Esophagus squamous epithelium (tissue), 5 donors: Measurements from ENCODE around the gene PTPA. TPM values are rescaled to one million over a fixed set of nuclear protein-coding genes. Genes with fewer than 3 reads are reported as not detected.

Source experiments
- DNase-seq: peaks from one replicate; lab custom pipeline; 2025; lab: John Stamatoyannopoulos, UW
- H3K27ac ChIP-seq, 4 donors: fragments of 200-600 bp; sonication (generic); one replicate each; pipeline ENCODE4 v1.5.1; 2016 to 2019; ENCODE audit warnings: mild to moderate bottlenecking in 1 of 4
- H3K27me3 ChIP-seq, 4 donors: fragments of 200-600 bp; sonication (generic); 1 replicate in 3 of 4; 2 replicates in 1 of 4; pipeline versions ENCODE4 v1.5.1 to v1.6.0; 2017 to 2021; ENCODE audit warnings: antibody characterized with exemption in 1 of 4
- H3K36me3 ChIP-seq, 3 donors: fragments of 200-600 bp; sonication (generic); one replicate each; pipeline ENCODE4 v1.5.1; 2016 to 2019
- H3K4me1 ChIP-seq, 3 donors: fragments of 200-600 bp; sonication (generic); one replicate each; pipeline ENCODE4 v1.5.1; 2017 to 2019
- H3K4me3 ChIP-seq, 4 donors: fragments of 200-600 bp; sonication (generic); 1 replicate in 3 of 4; 2 replicates in 1 of 4; pipeline ENCODE4 v1.5.1; 2016 to 2019; ENCODE audit warnings: mild to moderate bottlenecking in 2 of 4, moderate library complexity in 1 of 4
- H3K9me3 ChIP-seq, 3 donors: fragments of 200-600 bp; sonication (generic); one replicate each; pipeline ENCODE4 v1.5.1; 2016 to 2019
- CTCF ChIP-seq, 6 experiments: fragments of 450-650 bp in 4 of 6; fragments of 200-600 bp in 2 of 6; sonication (generic) in 2 of 6; IDR thresholded peaks; one replicate each; pipeline ENCODE4 v1.5.1; 2016 to 2019; ENCODE audit warnings: antibody characterized with exemption in 6 of 6, mild to moderate bottlenecking in 4 of 6, moderate library complexity in 4 of 6
- POLR2A ChIP-seq, 4 donors: fragments of 450-650 bp; IDR thresholded peaks; one replicate each; pipeline ENCODE4 v1.6.1; 2017; ENCODE audit warnings: antibody characterized with exemption in 4 of 4, mild to moderate bottlenecking in 4 of 4, moderate library complexity in 3 of 4
- WGBS, 2 donors: methylation state at CpG; one replicate each; pipeline ENCODE4 v1.1.5; 2018; 5-methylcytosine and 5-hydroxymethylcytosine counted together
- intact Hi-C: fragments of 100-400 bp; cut with DNase I; formaldehyde crosslinking; loops from one replicate; pipeline ENCODE4 v1.15.0; 2022
- total RNA-seq, 4 donors: library from RNA; depleted of rRNA; stranded (reverse); fragments of >200 nt; gene quantifications; one replicate each; pipeline ENCODE4 v1.1.0, GENCODE V29; 2016
- donor health status: DM: yes; HTN: yes; CAD: no.

Gene PTPA
- total RNA-seq, 4 donors from 2014 or later: 59.1 to 110 (median 80.6) TPM

- Histone ChIP-seq H3K4me3 (no peak overlapping the region), H3K36me3 (peaks cover 0 to 65% (median 6%) of the 10 kb centered on the region in 3 donors), H3K27ac (no peak overlapping the region), H3K27me3 (no peaks in the 10 kb centered on the region), H3K4me1 (peaks cover 10 to 21% (median 11%) of the 10 kb centered on the region in 3 donors), H3K9me3 (no peaks in the 10 kb centered on the region)
- intact Hi-C loops: no loop called here
- DNase-seq: no peak
- WGBS, 2 donors: 85 to 100% methylated on average over 3 to 4 of the region's 13 CpGs
- TF ChIP-seq CTCF (IDR thresholded peaks at IDR 0.05) (no peak), POLR2A (IDR thresholded peaks at IDR 0.05) (no peak)
These were observed 9.1 kb upstream of the PTPA start for GRCh38 chr9:129102095-129102525.

- intact Hi-C loops: no loop called here
- DNase-seq: no peak
- Histone ChIP-seq H3K4me3 (no peak overlapping the region), H3K27ac (peak overlapping the region in 3 of 4 donors; percentile 23 to 68 (median 65)), H3K4me1 (peaks cover 13 to 27% (median 14%) of the 10 kb centered on the region in 3 donors), H3K27me3 (no peaks in the 10 kb centered on the region), H3K9me3 (no peaks in the 10 kb centered on the region), H3K36me3 (peaks cover 0 to 65% (median 1%) of the 10 kb centered on the region in 3 donors)
- TF ChIP-seq CTCF (IDR thresholded peaks at IDR 0.05) (peak in 5 of 6 experiments; percentile 32 to 84 (median 58)), POLR2A (IDR thresholded peaks at IDR 0.05) (no peak)
- 12 to 60% methylated on average over 1 to 6 of the region's 14 CpGs for WGBS, 2 donors
These were observed 8.2 kb upstream of the PTPA start for GRCh38 chr9:129102791-129103594.

GRCh38 chr9:129103595-129103965 lies 7.6 kb upstream of the PTPA start:
- Histone ChIP-seq H3K9me3 (no peaks in the 10 kb centered on the region), H3K27ac (peak overlapping the region in 3 of 4 donors; percentile 23 to 68 (median 65)), H3K4me1 (peaks cover 17 to 33% (median 19%) of the 10 kb centered on the region in 3 donors), H3K27me3 (no peaks in the 10 kb centered on the region), H3K36me3 (peaks cover 0 to 59% (median 0%) of the 10 kb centered on the region in 3 donors), H3K4me3 (no peak overlapping the region)
- intact Hi-C loops: no loop called here
- 82 to 83% methylated on average over 2 of the region's 4 CpGs for WGBS, 2 donors
- TF ChIP-seq CTCF (IDR thresholded peaks at IDR 0.05) (no peak), POLR2A (IDR thresholded peaks at IDR 0.05) (no peak)
- DNase-seq: no peak

GRCh38 chr9:129104051-129104450 lies 7.2 kb upstream of the PTPA start:
- DNase-seq: no peak
- Histone ChIP-seq H3K9me3 (no peaks in the 10 kb centered on the region), H3K36me3 (peaks cover 0 to 54% (median 0%) of the 10 kb centered on the region in 3 donors), H3K4me1 (peaks cover 22 to 38% (median 23%) of the 10 kb centered on the region in 3 donors), H3K27ac (no peak overlapping the region), H3K27me3 (no peaks in the 10 kb centered on the region), H3K4me3 (no peak overlapping the region)
- intact Hi-C loops: no loop called here
- TF ChIP-seq CTCF (IDR thresholded peaks at IDR 0.05) (no peak), POLR2A (IDR thresholded peaks at IDR 0.05) (no peak)
- WGBS, 2 donors: 91% methylated on average over 4 to 7 of the region's 11 CpGs
